Skeletal muscle cell (primary cell): ENCODE data around the gene CLHC1.
"Not testable (repeated sequence)": the region's sequence is repeated elsewhere in the genome, so short reads cannot be mapped to it uniquely, and the experiment has no call there.

ENCODE experiments used
- DNase-seq: peaks from one replicate; pipeline ENCODE4 v3.0.0-alpha.2; 2010; ENCODE audit warnings: low read depth
- H3K4me3 ChIP-seq: 2 replicates; pipeline ENCODE4 v1.5.1; 2011; ENCODE audit warnings: low read depth, mild to moderate bottlenecking, control low read depth, low read length, moderate library complexity

Gene CLHC1

DNA sequence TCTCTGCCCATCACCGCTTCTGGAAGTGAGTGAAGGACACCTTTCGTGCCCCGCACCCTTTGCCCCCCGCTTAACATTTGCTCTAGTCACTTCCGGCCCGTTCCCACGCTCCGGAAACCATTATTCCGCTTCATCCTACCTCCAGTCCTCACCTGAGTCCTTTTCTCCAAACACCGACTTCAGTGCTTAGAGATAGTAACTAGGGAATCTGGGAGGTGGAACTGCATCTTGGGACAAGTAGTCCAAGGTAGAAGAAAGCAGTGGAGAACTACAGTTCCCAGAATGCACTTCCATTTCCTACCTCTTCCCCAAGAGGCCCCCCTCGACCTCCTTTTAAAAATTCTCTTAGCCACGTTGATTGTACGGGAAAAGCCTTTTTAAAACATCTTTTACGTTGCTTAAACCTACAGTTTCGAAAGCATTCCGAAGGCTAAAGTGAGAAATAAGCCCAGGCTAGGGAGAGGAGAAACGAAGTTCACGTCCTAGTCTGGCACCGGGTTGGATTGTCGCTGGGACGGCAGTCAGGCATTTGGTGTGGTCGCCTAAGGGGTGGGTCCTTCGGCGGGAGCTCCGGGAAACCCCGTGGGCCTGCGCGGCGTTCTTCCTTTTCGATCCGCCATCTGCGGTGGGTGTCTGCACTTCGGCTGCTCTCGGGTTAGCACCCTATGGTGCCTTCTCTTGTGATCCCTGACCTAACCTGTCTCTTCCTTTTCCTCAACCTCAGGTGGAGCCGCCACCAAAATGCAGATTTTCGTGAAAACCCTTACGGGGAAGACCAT, at the start of gene CLHC1, which contains the start of gene RPS27A:
Gene CLHC1, minus strand, starts transcription at position 210 of the 779 bp plus-strand sequence. CDS start 9,882 bp downstream, outside the sequence.
Gene RPS27A, plus strand, starts transcription at position 605 of the 779 bp plus-strand sequence. Its CDS starts 137 bp downstream, at position 742.
- DNase-seq, result peak; percentile 90
- H3K4me3 ChIP-seq, result peak within 1 kb of the TSS; percentile 99

DNA sequence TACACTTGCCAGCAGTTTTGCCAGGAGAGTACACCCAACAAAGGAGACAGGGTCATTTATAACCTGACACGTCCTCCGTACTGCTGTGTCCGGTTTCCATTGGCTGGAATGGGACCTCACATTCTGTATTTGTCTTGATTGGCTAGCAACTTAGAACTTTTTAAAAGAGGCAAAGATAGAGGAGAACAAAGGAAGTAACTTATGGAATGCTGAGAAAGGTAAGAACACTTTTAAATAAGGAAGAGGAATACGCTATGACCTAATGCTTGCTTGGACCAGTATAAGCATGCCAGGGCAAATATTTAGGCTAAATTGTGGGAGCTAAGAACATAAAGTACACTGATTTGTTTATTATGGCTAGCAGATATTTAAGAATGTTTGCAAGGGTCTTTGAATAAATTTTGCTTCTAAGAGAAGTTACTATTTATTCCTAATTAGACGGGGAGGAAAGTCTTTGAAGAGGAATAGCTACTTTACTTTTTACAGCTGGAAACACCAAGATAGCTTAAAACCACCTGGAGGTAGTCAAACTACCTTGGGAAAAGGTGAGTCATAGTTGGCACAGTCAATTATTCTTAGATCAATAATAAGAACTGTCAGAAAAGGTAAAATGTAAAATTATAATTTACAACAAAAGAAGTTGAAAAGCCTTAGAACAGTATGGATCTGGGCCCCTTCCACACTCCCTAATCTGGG, 48.9 kb upstream of the CLHC1 start:
- not testable (repeated sequence) for H3K4me3 ChIP-seq, DNase-seq

DNA sequence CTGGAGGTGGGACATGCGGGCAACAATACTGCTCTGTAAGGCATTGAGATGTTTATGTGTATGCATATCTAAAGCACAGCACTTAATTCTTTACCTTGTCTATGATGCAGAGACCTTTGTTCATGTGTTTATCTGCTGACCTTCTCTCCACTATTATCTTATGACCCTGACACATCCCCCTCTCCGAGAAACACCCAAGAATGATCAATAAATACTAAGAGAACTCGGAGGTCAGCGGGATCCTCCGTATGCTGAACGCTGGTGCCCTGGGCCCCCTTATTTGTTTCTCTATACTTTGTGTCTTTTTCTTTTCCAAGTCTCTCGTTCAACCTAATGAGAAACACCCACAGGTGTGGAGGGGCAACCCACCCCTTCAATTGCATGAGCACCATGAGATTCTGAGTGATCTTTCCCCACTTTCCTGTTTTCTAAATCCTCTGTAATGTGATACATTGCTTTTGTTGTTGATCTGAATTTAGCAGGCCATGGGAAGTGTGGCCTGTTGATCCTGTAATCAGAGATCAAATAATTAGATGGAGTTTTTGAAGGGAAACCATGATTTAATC, 47.8 kb upstream of the CLHC1 start:
- not testable (repeated sequence) for DNase-seq, H3K4me3 ChIP-seq

DNA sequence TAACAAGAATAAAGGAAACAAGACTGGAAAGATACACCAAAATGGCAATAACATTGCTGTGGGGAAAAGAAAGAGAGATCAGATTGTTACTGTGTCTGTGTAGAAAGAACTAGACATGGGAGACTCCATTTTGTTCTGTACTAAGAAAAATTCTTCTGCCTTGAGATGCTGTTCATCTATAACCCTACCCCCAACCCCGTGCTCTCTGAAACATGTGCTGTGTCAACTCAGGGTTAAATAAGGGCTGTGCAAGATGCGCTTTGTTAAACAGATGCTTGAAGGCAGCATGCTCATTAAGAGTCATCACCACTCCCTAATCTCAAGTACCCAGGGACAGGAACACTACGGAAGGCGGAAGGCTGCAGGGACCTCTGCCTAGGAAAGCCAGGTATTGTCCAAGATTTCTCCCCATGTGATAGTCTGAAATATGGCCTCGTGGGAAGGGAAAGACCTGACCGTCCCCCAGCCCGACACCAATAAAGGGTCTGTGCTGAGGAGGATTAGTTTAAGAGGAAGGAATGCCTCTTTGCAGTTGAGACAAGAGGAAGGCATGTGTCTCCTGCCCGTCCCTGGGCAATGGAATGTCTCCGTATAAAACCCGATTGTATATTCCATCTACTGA, 47.2 kb upstream of the CLHC1 start:
- H3K4me3 ChIP-seq, DNase-seq: not testable (repeated sequence)

DNA sequence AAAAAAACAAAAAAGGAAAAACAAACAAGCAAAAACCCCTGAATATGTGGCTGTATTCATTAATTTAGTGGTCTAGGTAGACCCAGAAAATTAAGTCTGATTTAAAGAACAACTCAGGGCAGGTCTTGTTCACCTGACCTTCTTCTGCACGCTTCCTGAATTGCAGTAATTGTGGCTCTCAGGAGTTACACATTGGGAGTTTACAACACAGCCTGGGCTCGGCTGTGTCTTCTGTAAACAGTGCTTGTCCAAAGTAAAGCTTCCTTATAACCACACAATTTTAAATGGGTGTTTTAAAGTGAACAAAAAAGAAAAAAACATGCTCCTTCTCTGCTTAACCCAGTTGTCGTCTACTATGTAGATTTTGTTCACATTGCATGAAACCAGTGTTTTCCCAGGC, 45.2 kb upstream of the CLHC1 start:
- no peak overlapping the region for H3K4me3 ChIP-seq
- no peak for DNase-seq

DNA sequence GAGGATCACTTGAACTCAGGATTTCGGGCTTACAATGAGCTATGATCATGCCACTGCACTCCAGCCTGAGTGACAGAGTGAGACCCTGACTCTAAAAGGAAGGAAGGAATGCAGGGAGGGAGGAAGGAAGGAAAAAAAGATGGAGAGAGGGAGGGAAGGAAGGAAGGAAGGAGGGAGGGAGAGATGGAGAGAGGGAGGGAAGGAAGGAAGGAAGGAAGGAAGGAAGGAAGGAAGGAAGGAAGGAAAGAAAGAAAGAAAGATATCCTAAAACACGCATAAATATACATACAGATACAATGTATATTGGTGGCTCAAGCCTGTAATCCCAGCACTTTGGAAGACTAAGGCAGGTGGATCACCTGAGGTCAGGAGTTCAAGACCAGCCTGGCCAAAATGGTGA, 42.3 kb upstream of the CLHC1 start:
- not testable (repeated sequence) for H3K4me3 ChIP-seq, DNase-seq

DNA sequence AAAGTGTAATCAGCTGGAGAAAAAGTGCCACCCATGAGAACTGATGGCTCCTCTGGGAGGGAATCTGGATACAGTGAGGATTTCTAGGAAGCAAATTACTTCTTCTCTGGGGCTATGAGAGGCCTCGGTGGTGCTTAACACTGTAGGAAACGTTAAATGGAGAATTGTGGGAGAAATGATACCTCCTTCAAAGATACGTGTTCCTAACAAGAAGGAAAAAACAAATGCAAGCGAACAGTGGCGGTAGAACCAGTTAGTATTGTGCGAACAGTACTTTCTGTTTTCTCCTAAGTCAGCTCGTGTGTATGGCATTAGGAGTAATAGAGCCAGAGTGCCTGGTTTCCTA, 37.5 kb upstream of the CLHC1 start:
- H3K4me3 ChIP-seq, result peak overlapping the region; percentile 85
- DNase-seq, result no peak

DNA sequence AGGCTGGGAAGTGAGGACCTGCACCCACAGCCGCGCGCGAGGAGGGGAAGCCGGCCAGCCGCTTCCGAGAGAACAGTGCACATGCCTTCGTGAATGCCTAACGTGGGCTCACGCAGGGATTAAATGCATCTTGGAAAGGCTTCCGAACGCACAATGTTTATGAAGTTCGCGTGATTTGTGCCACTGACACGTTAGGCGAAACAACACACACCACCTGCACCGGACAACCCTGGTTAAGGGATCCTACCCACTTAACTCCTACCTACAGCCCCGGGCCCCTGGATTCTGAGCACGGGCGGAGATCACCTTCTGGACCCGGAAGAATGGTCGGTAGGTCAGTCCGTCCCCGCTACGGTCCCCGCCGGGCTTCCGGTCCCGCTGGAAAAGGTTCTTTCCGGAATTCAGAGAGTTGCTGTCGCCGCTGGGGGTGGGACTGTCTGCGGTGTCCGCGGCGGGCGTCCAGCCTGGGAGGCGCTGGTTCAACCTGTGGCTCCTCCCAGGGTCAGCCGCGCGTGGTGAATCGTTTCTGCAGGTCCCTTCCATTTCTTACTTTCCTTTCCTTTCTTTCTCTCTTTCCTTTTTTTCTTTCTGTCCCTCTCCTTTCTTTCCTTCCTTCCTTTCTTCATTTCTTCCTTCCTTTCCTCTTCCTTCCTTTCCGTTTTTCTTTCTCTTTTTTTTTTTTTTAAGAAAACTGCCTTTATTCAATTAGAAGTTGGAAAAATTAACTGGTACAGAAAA, 37.0 kb upstream of the CLHC1 start, which contains the start of gene MTIF2:
Gene MTIF2, minus strand, starts transcription at position 325 of the 738 bp plus-strand sequence. CDS start 5,373 bp downstream, outside the sequence.
- H3K4me3 ChIP-seq, result peak within 1 kb of the TSS; percentile 85
- peak; percentile 74 for DNase-seq

DNA sequence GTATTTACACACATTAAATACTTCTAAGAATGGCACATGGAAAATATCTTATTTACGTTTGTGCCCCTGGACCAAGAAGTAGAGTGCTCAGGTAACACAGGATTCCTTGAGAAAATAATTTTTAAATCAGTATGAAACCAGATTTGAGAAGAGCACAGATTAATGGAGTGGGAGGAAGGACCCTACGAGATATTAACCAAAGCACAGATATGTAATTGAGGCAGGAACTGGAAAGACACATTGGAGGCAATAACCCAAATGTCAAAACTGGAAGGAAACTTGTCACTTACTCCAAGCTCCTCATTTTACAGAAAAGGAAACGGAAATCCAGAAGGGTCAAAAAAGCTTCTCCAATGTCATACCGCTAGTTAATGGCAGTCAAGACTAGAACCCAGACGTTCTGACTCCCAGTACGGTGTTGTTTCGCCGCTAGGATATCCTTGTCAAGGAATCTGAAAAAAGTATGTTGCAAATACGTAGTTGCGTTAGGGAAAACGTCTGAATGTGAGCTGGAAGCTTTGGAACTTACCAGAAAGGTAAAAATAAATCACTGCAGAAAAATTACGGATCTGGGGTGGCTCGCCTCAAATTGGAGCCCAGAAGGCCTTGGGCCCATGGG, 36.3 kb upstream of the CLHC1 start:
- peak overlapping the region; percentile 85 for H3K4me3 ChIP-seq
- DNase-seq, result no peak

DNA sequence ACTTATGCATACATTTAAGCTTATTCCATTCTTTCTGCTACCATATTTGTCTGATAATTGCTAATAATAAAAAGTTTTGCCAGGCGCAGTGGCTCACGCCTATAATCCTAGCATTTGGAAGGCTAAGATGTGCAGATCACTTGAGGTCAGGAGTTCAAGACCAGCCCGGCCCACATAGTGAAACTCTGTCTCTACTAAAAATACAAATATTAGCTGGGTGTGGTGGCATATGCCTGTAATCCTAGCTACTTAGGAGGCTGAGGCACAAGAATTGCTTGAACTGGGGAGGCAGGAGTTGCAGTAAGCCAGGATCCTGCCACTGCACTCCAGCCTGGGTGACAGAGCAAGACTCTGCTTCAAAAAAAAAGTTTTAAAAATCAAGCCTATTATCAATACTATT, 27.5 kb upstream of the CLHC1 start:
- not testable (repeated sequence) for DNase-seq, H3K4me3 ChIP-seq

DNA sequence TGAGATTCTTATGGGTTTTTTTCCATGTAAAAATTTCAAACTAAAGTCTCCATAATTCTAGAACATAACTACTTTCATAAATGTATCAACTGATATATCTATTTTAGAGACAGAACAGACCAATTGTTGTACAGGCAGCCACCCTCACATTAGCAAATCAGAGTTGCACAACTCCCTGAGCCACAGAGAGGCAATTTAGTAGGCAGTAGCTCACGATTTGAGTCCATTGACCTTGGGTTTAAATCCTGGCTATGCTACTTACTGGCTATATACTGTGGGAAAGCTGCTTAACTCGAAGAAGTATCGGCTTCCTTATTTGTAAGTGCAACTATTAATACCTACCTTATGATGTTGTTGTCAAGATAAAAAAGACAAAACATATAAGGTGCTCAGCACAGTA, 20.7 kb upstream of the CLHC1 start:
- DNase-seq, result no peak

DNA sequence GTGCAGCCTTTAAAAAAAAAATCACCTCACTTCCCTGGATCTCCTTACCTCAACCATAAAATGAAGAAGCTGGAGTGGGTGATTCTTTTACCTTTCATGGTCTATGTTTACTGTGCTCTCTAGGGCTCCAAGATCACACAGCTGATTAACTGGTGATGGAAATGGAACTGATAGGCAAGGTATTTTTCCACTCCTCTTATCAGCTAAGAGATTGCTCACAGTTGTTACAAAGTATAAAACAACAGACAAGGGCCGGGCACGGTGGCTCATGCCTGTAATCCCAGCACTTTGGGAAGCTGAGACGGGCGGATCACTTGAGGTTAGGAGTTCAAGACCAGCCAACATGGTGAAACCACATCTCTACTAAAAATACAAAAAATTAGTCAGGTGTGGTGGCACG, 14.9 kb upstream of the CLHC1 start:
- no peak for DNase-seq
- H3K4me3 ChIP-seq, result no peak overlapping the region

More for the DNA sequence above, 20.7 kb upstream of the CLHC1 start:
- H3K4me3 ChIP-seq, result no peak overlapping the region

DNA sequence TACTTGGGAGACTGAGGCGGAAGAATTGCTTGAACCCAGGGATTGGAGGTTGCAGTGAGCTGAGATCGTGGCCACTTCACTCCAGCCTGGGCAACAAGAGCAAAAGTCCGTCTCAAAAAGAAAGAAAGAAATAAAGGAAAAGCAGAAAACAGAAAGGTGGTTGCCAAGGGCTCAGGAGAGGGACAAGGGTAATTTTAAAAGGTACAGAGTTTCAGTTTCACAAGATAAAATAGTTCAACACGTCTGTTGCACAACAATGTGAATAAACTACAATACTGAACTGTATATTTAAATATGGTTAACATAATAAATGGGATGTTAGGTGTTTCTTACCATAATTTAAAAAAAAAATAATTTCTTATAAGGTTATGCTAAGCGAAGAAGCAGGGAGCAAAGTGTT, 13.3 kb upstream of the CLHC1 start:
- DNase-seq, result no peak
- H3K4me3 ChIP-seq, result no peak overlapping the region

DNA sequence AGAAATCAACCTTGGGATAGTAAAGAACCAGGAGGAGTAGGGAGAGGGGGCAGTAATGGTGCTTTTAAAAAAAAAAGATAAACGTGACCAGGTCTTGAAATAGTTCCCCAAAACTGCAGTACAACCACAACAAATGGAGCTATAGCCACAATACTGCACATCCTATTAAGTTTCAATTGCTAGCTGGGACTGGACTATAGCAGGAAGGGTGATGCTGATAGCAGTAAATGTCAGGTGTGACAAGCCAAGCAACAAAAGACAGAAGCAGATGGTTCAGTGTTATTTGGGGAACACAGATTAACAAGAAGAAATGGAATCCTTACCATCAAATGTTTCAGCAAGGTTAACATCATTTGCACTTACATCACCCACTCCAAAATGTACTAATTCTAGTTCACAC, 10.5 kb upstream of the CLHC1 start:
- H3K4me3 ChIP-seq, result no peak overlapping the region
- no peak for DNase-seq

DNA sequence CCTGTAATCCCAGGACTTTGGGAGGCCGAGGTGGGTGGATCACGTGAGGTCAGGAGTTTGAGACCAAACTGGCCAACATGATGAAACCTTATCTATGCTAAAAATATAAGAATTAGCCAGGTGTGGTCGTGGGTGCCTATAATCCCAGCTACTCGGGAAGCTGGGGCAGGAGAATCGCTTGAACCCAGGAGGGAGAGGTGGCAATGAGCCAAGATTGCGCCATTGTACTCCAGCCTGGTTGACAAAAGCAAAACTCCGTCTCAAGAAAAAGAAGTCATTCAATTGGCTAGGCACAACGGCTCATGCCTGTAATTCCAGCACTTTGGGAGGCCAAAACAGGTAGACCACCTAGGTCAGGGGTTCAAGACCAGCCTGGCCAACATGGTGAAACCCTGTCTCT, 9.5 kb upstream of the CLHC1 start:
- DNase-seq, H3K4me3 ChIP-seq: not testable (repeated sequence)

DNA sequence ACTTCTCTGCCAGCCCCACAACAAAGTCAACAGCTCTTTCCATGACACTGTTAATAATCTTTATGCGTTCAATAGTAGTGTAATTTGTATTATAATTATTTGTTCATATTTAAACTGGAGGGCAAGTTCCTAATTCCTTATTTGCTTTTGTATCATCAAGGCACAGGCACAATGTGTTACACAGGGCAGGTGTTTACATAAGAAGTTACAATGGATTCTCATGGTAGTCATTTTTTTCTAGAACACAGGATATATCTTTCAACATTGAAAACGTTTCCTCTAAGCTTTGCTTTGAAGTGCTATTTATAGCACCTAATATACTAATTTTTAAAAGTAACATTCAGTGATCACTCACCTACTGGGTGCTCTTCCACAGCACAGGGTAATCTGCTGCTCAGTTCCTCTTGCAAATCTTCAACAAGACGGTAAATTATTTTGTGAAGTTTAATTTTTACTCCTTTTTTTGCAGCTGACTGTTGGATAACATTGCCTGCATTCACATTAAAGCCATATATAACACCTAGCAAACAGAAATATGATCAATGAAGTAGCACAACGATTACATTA, 7.6 kb upstream of the CLHC1 start:
- DNase-seq, result no peak

DNA sequence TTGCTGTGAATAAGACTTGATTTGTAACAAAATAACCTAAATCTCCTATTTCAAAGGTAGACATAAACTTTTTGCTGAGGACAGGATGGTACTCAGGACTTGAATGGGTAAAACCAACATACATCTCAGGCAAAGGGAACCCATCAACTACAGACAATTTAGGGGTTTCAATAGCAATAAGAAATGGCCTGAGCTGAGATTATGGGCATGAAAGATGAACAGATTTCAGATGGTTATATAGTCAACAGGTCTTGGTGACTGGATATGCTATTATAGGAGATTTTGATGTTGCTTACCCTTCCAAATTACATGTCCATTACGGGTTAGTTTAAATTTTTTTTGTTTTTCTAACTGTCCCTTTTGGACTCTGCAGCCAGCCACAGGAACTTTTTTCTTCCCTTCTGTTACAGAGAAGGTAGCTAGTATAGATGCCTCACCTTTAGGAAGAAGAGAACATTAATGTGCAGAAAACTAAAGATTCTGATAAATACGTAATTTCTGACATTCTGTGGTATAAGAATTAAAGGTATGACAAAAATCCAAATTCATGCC, 5.0 kb upstream of the CLHC1 start:
- no peak for DNase-seq
- H3K4me3 ChIP-seq, result no peak overlapping the region

More for the DNA sequence above, 7.6 kb upstream of the CLHC1 start:
- no peak overlapping the region for H3K4me3 ChIP-seq
